NT2/D1 (cell line): ENCODE data around the gene TERT.

Experiments
- SUZ12 ChIP-seq: IDR thresholded peaks from 2 replicates; pipeline ENCODE4 v1.6.1; 2011; ENCODE audit not compliant: insufficient read length, insufficient read depth; ENCODE audit errors: extremely low read depth
- YY1 ChIP-seq: IDR thresholded peaks from 2 replicates; pipeline ENCODE4 v1.6.1; 2011; ENCODE audit not compliant: insufficient read length, insufficient read depth

DNA sequence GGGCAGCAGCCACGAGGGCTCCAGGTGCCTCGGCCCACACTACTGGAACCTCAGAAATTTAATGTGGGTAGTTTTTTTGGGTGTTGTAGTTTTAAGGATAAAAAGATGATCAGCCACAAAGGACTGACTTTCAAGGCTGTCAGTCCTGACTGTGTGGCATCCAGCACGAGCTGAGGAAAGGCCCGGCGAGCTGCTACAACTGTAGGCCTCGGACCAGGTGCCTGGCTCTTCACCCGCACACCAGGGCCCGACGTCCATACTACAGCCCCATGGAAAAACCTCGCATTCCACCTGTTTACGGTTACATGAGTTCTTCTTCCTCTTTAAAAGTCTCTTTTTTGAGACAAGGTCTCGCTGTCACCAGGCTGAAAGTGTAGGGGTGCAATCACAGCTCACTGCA is 47.4 kb upstream of the TERT start:
- TF ChIP-seq YY1, result no peak
- no peak for TF ChIP-seq SUZ12
